DND-41 (cell line): ENCODE results near the gene GRIPAP1.

Experiments
- ATAC-seq: fragments of 200-7000 bp; cut with Tn5 transposase; 3 replicates; pipeline ENCODE4 v1.9.1; 2021; ENCODE audit warnings: low read depth; ENCODE audit not compliant: insufficient read depth
- DNase-seq: peaks from one replicate; pipeline ENCODE4 v3.0.0-alpha.2; 2020
- H2AFZ ChIP-seq: 2 replicates; pipeline ENCODE4 v1.6.0; 2012; ENCODE audit warnings: low read depth, low read length
- H3K27ac ChIP-seq: 2 replicates; pipeline ENCODE4 v1.5.1; 2012; ENCODE audit warnings: low read length, inconsistent platforms
- H3K27me3 ChIP-seq: fragments of 200-600 bp; sonication (generic); 2 replicates; pipeline ENCODE4 v1.6.0; 2012; ENCODE audit warnings: low read length, mild to moderate bottlenecking, inconsistent platforms; ENCODE audit not compliant: insufficient read depth, poor library complexity
- H3K36me3 ChIP-seq: 2 replicates; pipeline ENCODE4 v1.5.1; 2012; ENCODE audit warnings: low read length, inconsistent platforms; ENCODE audit not compliant: insufficient read depth
- H3K4me1 ChIP-seq: 2 replicates; pipeline ENCODE4 v1.5.1; 2012; ENCODE audit warnings: mild to moderate bottlenecking, low read length; ENCODE audit not compliant: insufficient read depth
- H3K4me2 ChIP-seq: 2 replicates; pipeline ENCODE4 v1.6.0; 2012; ENCODE audit warnings: mild to moderate bottlenecking, moderate library complexity, low read length, inconsistent platforms; ENCODE audit not compliant: insufficient read depth
- H3K4me3 ChIP-seq, 2 experiments: fragments of 200-600 bp in 1 of 2; shearing (Covaris generic) in 1 of 2; 2 replicates each; pipeline ENCODE4 v1.5.1; 2012 to 2016; ENCODE audit warnings: inconsistent platforms in 2 of 2, low read length in 2 of 2, mild to moderate bottlenecking in 2 of 2, low read depth in 1 of 2, moderate library complexity in 1 of 2
- H3K79me2 ChIP-seq: 2 replicates; pipeline ENCODE4 v1.6.0; 2012; ENCODE audit warnings: low read length, inconsistent platforms; ENCODE audit not compliant: insufficient read depth
- H3K9ac ChIP-seq: 2 replicates; pipeline ENCODE4 v1.6.0; 2012; ENCODE audit warnings: low read depth, mild to moderate bottlenecking, inconsistent platforms, low read length, moderate library complexity
- H3K9me3 ChIP-seq: 2 replicates; pipeline ENCODE4 v1.5.1; 2012; ENCODE audit warnings: low read length, moderate library complexity, mild to moderate bottlenecking, inconsistent platforms; ENCODE audit not compliant: insufficient read depth, severe bottlenecking
- H4K20me1 ChIP-seq: 2 replicates; pipeline ENCODE4 v1.6.0; 2012; ENCODE audit warnings: low read length; ENCODE audit not compliant: insufficient read depth
- EZH2 ChIP-seq: IDR thresholded peaks from 3 replicates; pipeline ENCODE4 v1.6.1; 2012; ENCODE audit warnings: borderline replicate concordance, low read depth, mild to moderate bottlenecking, moderate library complexity, low read length, inconsistent platforms; ENCODE audit not compliant: severe bottlenecking
- TF ChIP-seq, protein P1 (sequence below): IDR thresholded peaks from 2 replicates; pipeline ENCODE4 v1.5.1; 2012; ENCODE audit warnings: borderline replicate concordance, low read length, moderate library complexity, mild to moderate bottlenecking; ENCODE audit not compliant: poor library complexity, severe bottlenecking; ENCODE audit errors: extremely low read depth

GRIPAP1 gene

GRCh38 chrX:49042581-49043219, 40.6 kb upstream of the GRIPAP1 start:
- H3K79me2 ChIP-seq, result peaks cover 19% of the 10 kb centered on the region
- H3K36me3 ChIP-seq, result peaks cover 18% of the 10 kb centered on the region
- H3K9me3 ChIP-seq, result no peaks in the 10 kb centered on the region
- no peak for TF ChIP-seq EZH2
- TF ChIP-seq, protein P1, sequence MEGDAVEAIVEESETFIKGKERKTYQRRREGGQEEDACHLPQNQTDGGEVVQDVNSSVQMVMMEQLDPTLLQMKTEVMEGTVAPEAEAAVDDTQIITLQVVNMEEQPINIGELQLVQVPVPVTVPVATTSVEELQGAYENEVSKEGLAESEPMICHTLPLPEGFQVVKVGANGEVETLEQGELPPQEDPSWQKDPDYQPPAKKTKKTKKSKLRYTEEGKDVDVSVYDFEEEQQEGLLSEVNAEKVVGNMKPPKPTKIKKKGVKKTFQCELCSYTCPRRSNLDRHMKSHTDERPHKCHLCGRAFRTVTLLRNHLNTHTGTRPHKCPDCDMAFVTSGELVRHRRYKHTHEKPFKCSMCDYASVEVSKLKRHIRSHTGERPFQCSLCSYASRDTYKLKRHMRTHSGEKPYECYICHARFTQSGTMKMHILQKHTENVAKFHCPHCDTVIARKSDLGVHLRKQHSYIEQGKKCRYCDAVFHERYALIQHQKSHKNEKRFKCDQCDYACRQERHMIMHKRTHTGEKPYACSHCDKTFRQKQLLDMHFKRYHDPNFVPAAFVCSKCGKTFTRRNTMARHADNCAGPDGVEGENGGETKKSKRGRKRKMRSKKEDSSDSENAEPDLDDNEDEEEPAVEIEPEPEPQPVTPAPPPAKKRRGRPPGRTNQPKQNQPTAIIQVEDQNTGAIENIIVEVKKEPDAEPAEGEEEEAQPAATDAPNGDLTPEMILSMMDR, result no peak
- H3K4me1 ChIP-seq, result peaks cover 48% of the 10 kb centered on the region
- peak overlapping the region; percentile 60 for H2AFZ ChIP-seq
- no peak for DNase-seq
- ATAC-seq, result peak; percentile 1; the same call in 2 of the 3 replicates
- H3K4me2 ChIP-seq, result peak overlapping the region; percentile 88
- no peaks in the 10 kb centered on the region for H4K20me1 ChIP-seq
- no peaks in the 10 kb centered on the region for H3K27me3 ChIP-seq
- H3K9ac ChIP-seq, result peak overlapping the region; percentile 83
- peak overlapping the region; percentile 56 to 78 for H3K4me3 ChIP-seq
- peak overlapping the region; percentile 77 for H3K27ac ChIP-seq

DNA sequence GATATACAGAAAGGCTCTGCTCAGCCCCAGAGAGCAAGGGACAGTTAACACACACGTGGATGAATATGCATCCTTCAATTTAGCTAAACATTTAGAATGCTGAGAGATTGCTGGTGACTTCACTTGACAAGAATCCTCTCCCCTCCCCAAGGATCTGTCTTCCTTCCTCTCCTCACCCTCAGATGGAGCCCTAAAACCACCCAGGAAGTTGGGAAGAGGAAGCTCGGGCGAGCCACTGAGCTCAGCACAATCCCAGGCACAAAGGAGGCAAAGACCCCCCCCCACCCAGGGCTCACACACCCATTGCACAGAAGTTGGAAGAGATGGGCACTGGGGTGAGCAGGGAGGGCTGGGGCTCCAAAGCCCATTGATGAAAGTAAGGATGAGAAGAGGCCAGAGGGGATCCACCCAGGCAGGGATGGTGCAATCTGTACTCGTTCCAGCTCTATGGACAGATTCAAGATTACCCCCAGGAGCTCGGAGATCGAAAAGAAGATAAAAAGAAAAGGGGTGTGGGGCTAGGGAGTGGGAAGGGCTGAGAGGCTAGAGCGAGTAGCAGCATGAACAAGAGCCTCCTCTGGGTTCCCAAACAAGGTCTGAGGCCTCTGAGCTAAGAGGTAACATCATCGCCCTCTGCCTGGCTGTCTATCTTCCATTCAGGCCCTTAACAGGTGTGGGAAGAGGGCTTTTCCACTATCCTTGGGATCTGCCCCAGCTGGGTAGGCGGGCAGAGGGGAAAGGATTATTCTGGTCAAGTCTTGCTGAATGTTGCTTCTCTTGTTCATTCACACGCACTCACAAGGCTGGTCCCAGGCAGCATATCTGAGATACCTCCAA, 39.9 kb upstream of the GRIPAP1 start:
- no peaks in the 10 kb centered on the region for H3K9me3 ChIP-seq
- peaks cover 48% of the 10 kb centered on the region for H3K4me1 ChIP-seq
- no peak overlapping the region for H2AFZ ChIP-seq
- H3K79me2 ChIP-seq, result peaks cover 19% of the 10 kb centered on the region
- no peaks in the 10 kb centered on the region for H4K20me1 ChIP-seq
- H3K4me3 ChIP-seq, result peak overlapping the region; percentile 56 to 78
- peak overlapping the region; percentile 88 for H3K4me2 ChIP-seq
- H3K36me3 ChIP-seq, result peaks cover 19% of the 10 kb centered on the region
- peak overlapping the region; percentile 83 for H3K9ac ChIP-seq
- no peaks in the 10 kb centered on the region for H3K27me3 ChIP-seq
- TF ChIP-seq EZH2, result no peak
- TF ChIP-seq, protein P1, result no peak
- peak overlapping the region; percentile 77 for H3K27ac ChIP-seq
- ATAC-seq (no peak), DNase-seq (no peak)

DNA sequence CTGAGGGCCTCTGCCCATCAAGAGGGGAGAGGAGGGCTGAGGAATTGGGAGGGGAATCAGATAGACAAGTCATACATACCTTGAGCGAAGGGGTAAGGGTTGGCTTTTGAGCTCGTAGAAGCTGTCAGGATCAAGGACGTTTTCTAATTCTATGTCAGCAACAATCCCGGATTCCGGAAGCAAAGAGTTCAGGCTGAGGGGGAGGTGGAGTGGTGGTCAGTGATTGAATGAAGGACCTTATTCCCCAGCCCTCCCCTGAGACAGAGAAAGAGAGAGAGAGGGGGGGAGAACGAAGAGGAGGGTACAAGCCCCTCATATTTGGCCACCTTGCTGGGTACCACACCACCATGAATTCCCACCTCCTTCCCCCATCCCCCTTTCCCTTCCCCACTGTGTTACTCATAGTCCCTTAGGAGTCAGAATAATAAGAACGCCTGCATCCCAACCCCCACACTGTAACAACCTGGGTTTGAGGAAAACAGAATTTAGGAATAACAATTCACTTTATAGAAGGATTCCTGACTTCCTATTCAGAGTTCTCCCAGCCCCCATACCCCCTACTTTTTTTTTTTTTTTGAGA, 38.4 kb upstream of the GRIPAP1 start:
- H3K27ac ChIP-seq, result peak overlapping the region; percentile 60; the same call in 1 of the 2 replicates
- H3K79me2 ChIP-seq, result peaks cover 19% of the 10 kb centered on the region
- DNase-seq, result no peak

More for the DNA sequence above, 38.4 kb upstream of the GRIPAP1 start:
- Histone ChIP-seq H3K27me3 (no peaks in the 10 kb centered on the region), H3K9ac (0 out of 2 replicates have a peak overlapping the region, but pooled peaks have one; percentile 33), H3K4me2 (peak overlapping the region; percentile 51; the same call in 1 of the 2 replicates), H3K36me3 (peaks cover 19% of the 10 kb centered on the region), H3K4me1 (peaks cover 48% of the 10 kb centered on the region), H3K9me3 (no peaks in the 10 kb centered on the region), H2AFZ (no peak overlapping the region), H4K20me1 (no peaks in the 10 kb centered on the region), H3K4me3 (no peak overlapping the region)
- no peak for TF ChIP-seq EZH2
- TF ChIP-seq, protein P1, result no peak
- ATAC-seq, result no peak
